HG02884 (cell line): ENCODE data around the gene GRAP.

Experiments
- ATAC-seq: cut with Tn5 transposase; IDR thresholded peaks from one replicate; pipeline ENCODE4 v1.9.1; 2021; ENCODE audit warnings: mild to moderate bottlenecking, moderate library complexity; ENCODE audit not compliant: unreplicated experiment

Gene GRAP

DNA sequence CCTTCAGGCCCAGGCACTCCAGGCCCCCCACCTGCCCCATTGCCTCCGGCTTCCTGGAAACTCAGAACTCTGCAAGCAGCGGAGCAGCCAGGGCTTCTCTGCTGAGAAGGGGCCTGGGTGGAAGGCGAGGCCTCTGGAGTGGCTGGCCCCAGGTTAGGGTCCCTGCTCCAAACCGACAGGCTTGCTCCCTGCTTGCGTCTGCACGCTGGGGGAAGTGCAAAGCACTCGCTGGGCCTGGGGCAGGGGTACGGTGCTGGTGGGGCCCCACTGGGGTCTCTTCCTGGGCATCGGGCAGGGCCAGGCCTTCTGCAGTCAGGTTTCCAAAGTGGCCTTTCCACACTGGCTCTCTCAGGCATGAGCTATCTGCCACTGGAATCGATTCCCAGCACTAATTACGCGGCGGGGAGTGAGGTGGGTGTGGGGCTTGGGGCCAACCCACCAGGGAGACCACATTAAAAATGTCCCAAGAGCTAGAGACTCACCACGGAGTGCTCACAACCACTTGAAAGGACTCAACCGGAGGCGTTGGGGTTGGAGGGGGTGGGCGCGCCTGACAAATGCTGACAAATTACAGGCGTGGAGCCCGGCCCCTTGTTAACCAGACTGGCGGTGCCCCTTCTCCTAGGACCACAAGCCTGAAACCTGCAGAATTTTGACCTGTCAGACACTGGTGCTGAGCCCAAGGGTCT is 60.1 kb downstream of the GRAP start:
- ATAC-seq = no peak

DNA sequence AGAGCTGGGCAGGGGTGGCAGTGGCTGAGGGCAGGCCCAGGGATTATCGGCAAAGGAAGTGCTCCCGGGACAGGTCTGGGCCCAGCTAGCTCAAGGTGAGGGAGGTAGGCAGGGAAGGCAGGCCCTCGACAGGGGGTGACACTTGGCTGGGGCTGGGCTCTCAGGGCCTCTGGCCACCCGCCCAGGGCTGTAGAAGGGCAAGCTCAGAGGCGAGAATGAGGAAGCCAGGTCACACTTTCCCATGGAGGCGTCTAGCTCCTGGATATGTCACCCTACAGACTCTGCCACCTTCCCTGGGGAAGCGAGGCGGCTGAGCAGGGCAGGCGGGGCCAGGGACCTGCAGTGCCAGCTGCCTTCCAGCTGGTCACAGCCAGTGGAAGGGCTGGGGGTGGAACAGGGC is 61.3 kb downstream of the GRAP start:
- ATAC-seq = no peak

DNA sequence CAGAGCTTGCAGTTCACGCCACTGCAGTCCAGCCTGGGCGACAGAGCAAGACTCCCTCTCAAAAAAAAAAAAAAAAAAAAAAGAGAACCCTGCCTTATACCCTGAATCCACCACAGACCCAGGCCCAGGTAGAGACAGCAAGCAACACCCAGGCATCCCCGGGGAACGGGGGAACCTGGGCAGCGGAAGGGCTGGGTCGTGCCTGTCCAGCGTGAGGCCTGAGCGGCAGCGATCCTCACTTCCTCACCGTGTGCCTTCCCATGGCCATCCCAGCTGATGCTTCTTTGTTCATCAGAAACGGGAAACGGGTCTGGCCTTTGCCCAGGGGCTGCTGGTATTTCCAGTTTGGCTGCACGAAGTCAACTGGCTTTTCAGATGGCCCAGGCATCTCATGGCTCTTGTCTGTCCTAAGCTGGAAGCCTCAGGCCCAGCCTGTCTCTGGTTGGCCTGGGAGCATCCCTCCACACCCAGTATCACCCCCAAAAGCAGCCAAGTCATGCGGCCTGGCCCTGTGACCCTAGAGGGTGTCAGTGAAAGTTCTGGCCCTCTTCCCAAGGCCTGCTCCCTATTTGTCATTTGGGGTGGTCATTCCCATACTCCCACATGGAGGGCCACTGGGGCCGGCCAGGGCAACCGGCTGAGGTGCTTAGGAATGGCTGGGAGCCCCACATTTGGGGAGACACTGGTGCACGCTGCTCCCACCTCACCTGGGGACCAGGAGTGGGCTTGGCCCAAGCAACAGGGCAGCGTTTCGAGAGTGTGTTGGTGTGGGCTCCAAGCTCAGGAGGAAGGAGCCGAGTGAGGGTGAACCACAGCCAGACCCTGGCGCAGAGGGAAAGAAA is 62.3 kb downstream of the GRAP start:
- ATAC-seq = no peak

DNA sequence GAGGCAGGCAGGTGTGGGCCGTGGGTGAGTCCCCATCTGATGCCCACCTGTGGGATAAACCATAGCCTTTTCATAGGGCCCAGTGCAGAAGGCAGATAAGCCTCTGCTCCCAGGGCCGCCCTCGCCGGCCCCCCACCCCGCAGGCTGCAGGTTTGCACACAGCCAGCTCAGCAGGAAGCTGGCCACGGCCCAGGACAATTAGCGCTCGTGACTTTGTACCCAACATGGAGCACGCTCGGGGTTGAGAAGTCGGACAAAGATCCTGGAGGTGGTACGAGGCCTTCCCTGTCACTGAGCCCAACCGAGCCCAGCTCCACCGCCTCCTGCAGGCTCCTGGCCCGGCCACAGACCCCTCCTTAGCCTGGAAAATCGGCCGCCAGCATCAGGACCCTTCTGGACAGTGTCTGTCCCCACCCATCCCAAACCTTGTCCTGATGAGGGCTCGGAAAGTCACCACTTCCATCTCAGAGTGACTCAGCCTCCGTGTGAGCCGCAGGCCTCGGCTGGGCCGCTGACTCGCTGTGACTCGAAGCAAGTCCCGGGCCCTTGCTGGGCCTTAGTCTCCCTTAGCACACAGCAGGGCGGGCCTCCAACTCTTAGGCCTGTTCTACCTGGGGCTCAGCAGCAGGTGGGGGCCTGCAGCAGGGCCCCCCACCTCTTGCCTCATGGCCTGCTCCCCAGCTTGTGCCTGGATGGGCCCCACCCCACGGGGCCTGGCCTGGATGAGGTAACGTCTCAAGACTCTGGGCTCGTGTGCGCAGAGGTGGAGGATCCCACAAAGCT is 64.9 kb downstream of the GRAP start:
- ATAC-seq = no peak

DNA sequence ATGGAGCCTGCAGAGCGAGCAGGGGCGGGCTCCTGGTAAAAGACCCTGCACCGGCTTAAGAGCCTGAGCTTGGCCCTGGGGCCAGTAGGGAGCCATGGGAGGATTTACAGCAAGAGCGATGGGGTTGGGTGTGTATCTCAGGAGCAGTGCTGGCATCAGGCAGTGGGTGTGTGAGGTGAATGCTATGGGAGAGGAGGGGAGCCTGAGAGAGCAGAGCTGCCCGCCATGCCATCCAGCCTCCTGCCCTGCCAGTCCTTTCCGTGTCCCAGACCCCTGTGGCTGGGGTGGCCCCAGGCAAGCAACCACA is 65.5 kb downstream of the GRAP start:
- no peak for ATAC-seq

DNA sequence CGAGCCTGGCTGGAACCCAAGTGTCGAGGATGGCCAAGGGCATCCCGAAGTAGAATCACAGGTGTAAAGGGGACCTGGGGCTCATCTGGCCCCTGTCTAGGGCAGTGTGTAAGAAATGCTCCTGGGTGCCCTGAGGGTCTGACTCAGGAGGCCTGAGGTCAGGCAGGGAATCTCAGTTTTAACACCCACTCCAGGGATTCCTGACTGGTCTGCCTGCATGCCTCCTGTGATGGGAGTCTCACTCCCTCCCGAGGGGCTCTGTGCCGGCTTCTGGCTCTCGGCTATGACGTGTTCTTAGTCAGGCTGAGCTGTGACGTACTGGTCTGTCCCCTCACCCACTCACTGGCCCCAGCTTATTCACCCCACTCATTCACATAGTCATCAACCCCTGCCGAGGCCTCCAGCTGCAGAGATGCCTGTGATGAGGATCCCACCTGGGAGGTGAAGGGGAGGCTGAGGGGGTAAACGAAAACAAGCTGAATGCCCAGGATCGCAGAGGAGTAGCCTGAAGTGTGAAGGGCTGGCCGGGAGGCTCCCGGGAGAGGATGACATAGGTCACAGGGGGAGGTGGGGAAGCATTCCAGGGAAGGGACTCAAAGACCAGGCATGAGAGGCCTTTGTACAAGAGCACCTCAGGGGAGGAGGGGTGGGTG is 65.9 kb downstream of the GRAP start:
- no peak for ATAC-seq

DNA sequence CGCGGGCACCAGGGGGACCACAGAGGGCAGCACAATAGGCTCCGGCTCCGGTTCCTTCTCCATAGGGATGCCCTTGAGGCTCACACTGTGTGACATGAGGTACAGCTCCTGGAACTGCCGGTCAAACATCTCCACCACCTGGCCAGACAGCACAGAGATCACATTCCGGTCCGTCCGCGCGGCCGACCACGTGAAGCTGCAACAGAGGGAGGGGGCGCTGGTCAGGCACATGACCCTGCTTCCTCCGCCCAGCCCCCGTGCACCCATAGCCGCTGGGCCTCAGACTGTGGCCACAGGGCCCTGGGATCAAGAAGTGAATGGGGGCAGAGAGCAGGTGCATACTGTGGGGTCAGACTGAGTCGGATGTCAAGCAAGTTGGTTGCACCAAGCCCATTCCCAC is 68.1 kb downstream of the GRAP start:
- ATAC-seq = no peak

DNA sequence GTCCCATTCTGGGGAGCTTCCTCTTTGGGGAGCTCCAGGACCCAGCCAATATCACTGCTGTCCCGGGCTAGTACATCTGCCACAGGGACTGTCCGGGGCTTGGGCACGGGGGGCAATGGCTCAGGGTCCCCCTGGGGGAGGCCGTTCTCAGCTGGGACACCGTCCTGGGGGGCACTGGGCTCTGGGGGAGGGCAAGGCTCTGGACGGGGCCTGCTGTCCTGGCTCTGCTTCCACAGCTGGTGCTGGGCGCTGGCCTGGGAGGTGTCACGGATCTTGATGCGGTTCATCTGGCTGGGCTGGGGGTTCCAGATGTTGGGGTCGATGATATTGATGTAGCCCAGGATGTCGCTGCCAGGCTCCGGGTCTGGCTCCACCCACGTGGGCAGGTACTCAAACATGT is 68.7 kb downstream of the GRAP start:
- ATAC-seq = no peak

DNA sequence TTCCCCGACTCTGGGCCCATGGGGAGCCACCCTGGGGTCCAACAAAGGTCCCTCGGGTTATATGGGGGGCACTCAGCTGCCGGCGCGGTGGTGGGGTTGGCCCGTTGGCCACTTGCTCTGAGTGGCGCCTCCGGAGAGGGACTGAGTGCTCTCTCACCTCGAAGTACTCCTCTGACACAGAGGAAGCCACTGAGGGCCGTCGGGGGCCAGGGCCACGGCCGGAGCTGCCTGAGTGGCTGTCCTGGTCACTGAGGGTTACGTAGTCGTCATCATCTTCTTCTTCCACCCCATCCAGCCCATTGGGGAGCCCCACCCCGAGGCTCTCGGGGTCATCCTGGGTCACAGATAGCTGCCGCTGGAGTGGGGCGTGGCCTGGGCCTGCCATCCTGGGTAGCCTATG is 69.1 kb downstream of the GRAP start:
- ATAC-seq = no peak

DNA sequence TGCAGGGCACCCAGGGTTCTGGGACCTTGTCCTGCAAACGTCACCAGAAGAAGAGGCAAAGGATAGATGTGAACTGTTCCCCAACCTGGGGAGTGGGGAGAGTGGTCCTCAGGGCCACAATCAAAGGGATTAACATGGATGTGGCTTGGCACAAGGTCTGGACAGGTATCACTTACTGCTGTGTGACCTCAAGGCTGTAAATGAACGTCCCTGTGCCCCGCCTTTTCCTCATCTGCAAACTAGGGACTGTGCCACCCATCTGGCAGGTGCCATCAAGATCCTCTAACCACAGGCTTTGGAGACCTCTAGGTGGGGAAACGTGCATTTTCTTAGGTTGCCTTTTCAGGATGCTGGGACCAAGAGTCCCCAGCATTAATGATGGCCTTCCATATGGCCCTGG is 69.7 kb downstream of the GRAP start:
- no peak for ATAC-seq

DNA sequence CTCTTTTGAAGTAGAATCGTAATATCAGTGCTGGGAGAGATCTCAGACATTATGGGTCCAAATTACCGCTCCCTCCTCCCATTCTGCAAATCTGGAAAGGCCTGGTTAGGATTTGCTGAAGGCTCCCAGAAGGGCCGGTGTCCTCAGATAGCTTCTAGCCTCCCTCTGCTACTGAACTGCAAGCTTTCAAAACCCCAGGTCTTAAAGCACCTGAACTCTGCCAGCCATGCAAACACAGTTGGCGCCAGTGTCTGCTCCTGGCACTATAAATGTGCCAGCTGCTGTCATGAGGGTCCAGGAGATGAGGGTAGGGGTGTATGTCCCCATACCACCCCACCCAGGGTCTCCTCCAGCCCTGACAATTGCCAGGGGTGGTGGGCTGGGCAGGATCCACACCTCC is 70.6 kb downstream of the GRAP start:
- no peak for ATAC-seq

DNA sequence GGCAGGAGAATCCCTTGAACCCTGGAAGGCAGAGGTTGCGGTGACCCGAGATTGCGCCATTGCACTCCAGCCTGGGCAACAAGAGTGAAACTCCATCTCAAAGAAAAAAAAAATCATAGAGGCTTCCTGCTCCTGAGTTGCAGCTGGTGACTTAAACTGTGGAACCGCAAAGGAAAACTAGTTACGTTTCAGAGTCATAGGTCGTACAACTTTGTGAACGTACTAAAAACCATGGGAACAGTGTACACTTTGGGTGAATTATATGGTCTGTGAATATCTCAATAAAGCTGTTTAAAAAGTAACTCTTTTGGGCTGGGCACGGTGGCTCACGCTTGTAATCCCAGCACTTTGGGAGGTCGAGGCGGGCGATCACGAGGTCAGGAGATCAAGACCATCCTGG is 71.2 kb downstream of the GRAP start:
- no peak for ATAC-seq

DNA sequence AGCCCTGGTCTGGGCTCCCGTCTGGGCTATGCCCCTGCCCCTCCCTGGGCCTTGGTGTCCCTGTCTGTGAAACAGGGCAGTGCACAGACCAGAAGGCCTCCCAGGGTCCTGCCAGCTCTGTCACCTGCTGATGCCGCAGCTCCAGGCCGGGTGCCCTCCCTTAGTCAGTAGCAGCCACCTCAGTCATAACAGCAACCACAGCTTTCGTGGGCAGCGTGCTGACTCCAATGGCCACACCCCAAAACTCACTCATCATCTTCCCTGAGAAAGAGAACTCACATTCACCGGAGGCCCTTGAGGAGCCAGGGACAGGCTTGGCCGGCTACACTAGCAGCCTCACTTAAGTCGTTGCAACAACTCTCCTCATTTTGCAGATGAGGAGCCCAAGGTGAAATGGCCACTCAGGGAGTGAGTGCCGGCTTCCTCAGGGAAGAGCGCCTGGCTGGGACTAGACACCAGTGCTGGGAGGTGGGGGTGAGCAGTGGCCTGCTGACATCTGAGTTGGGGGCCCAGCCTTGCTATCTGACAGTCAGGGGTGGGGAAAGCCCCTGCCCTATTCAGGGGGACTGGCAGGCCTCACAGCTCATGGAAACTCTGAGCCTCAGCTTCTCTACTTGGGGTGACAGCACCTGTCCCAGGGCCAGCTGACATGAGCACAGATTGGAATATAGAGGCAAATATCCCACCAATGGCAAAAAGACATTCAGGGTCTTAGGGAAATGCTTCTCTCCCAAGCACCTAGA is 72.2 kb downstream of the GRAP start:
- no peak for ATAC-seq

DNA sequence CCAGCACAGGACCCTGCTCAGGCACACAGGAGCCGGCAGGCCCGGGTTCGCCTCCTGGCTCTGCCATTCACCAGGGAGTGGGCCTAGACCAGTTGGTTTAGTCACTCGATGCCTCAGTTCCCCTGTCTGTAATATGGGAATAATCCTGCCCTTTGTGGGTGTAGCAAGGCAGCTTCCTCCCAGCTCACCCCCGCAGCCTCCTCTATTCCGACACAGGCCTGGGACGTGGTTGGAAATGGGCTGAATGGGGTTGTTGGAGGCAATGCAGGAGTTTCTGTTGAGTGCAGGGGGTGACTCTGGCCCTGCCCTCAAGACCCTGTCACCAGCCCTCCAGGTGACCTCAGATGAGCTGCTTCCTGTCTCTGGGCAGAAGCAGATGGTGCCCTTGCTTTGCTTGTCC is 75.0 kb downstream of the GRAP start:
- ATAC-seq = no peak
